CD4-positive, alpha-beta T cell treated with Interleukin-1 beta for 1 hour (primary cell): ENCODE measurements around the gene PTGER4.

Experiments used
- DNase-seq, 2 donors: peaks; one replicate each; pipeline ENCODE4 v3.0.0-alpha.2; 2020 to 2022

PTGER4 gene

DNA sequence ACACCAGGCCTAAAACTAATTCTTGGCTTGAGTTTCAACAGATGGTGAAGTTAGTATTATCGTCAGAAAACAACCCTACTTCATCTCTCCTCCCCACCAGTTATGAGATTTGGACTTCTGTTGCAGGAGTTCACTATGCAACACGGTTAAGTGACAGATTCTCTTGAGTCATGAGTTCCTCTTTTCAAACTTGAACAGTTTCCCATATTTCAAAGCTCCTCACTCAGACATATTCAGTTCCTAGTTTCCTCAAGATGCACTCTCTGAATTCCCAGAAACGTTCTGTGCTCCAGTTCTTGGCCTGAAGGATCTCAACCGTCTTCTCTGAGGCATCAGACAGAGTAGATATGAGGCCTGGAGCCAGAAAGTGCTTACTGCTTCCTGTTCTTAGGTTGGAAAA, 7.3 kb upstream of the PTGER4 start:
- no peak for DNase-seq

DNA sequence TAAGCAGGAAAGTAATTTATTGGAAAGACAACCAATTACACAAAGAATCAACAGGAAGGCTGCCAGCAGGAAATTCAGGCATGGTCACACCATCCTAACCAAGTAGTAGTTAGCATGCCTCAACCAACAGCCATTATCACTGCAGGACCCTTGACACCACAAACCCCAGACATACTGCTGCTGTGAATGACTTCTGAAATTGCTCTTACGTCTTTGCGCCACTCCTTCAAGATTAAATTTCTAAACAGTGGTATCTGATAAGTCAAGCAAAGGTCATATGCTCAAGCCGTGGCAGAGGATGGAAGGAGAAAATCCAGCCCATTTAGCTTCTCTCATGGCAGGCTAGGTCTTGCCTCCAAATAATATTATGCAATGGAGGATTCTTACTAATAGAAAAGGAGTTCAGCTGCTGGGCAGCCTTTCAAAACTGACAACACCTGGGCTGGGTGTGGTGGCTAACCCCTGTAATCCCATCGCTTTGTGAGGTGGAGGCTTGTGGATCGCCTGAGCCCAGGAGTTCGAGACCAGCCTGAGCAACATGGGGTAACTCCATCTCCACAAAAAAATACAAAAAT, 5.0 kb upstream of the PTGER4 start:
- no peak for DNase-seq

DNA sequence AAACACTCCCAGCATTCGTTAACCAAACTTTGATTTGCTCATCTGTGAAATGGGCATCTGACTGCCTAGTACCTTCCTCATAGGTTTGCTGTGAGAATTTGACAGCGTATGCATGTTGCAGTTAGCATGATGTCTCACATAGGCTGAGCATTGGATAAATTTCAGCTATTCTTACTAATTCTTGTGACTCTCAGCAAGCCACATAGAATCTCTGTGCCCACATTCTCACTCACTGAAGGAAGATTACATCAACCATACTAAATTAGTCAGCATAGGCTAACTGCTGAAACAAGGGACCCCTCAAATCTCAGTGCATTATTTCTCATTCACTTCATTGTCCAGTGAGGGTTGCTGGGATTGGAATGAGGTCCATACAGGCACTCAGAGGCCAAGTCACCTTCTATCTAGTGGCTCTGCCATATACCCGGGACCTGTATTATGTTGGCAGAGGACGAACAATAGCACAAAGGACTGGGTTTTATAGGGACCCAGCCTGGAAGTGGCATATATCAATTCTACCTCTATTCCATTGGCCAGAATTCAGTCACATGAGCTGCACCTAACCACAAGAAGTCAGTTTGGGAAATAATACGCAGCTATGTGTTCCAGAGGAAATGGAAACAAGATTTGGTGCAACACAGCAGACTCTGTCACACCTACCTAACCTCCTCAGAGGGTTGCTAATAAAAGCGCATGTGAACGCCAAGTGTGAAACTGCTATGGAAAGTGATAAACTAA, 4.2 kb upstream of the PTGER4 start:
- peak in 1 of 2 donors; percentile 59 for DNase-seq

DNA sequence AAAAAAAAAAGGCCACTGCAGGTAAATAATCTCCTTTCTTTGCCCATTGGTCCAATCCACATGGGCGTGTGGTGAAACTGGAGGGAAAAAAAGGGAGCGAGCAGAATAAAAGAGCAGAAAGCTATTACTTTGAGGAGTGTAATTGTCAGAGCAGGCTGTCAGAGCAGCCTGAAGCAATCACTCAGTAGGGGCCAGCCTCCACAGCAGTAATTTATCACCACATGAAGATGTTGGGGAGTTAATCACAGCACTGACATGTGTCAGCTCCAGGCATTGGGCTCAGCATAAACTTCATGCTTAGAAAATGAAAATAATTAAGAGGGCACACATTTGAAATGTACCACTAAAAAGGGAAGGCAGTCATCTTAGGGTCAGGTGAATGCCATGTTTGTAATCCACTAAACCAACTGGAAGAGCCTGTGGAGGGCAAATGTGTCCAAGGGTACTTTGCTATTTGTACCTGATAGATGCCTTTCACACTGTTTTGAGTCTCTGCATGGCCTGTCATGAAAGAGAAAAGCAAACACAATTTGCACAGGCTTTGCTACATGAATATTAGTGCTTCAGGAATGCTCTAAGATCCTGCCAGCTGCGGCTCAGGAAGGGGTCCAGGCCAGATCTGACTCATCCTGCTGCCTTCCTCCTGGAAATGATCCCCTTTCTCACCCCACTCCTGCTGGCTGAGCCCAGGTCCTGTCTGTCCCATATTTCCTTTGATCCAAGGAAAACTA, 2.9 kb upstream of the PTGER4 start:
- DNase-seq = no peak

DNA sequence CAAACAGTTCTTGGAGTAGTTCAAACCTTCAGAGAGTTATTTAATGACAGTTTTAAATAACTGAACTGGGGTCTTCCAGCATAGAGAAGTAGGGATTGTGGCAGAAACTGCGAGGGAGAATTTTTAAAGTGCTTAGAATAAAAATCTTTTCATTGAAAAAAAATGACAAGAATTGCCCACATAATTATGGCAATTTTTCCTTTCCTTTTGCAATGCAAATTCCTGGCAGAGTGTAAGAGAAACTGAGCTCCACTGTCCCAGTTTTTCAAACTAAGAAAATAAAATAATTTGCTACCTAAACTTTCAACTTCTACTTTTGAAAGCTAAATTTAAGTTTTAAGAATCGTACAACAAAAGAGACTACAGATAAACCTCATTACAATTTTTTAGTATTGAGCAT, 2.3 kb upstream of the PTGER4 start:
- DNase-seq = no peak

DNA sequence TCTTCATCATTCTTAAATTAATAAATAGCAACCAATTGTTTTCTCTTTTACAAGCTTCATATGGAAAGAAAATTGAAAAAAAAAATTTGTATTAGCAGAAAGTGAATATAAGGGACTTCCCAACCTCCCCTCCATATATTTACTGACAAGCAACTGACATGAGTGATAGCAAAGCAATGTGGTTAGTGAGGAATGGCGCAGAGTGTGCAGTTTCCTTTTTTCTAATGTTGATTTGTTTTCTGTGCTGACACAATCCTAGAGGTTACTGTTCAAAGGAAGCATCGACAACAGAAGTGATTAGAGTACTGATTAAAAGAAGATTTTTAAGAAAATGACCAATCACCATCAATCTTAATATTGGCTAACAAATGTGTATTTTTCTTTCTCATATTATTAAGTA, 1.7 kb upstream of the PTGER4 start:
- peak in 1 of 2 donors; percentile 55 for DNase-seq

DNA sequence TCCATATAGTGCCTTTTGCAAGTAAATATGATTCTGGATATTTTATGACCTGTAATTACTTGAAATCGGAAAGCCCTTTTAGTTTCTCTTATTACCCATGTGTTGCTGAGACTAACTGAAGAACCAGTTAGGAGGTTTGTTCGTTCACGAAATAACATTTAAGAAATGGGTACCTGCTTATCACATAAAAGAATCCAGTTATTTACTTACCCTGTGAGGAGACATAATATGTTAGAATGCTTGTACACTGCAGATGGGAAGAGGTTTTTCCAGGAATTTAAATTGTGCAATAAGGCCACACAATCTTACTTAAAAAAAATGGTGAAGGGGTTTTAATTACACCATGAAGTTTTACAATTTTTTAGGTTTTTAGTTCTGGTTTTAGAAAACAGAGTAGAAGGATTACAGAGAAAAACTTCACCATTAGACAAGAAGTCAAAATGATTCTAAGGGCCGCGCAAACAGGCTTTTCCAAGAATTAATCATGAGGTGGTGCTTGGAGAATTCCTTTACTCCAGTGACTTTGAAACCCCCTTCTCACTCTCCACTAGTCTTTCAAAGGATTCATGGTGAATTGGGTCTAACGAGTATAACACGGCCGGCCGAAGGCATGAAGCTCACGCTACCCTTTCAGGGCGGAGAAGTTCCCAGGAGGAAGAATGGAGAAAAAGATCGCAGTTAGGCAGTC, 1.1 kb upstream of the PTGER4 start:
- no peak for DNase-seq

DNA sequence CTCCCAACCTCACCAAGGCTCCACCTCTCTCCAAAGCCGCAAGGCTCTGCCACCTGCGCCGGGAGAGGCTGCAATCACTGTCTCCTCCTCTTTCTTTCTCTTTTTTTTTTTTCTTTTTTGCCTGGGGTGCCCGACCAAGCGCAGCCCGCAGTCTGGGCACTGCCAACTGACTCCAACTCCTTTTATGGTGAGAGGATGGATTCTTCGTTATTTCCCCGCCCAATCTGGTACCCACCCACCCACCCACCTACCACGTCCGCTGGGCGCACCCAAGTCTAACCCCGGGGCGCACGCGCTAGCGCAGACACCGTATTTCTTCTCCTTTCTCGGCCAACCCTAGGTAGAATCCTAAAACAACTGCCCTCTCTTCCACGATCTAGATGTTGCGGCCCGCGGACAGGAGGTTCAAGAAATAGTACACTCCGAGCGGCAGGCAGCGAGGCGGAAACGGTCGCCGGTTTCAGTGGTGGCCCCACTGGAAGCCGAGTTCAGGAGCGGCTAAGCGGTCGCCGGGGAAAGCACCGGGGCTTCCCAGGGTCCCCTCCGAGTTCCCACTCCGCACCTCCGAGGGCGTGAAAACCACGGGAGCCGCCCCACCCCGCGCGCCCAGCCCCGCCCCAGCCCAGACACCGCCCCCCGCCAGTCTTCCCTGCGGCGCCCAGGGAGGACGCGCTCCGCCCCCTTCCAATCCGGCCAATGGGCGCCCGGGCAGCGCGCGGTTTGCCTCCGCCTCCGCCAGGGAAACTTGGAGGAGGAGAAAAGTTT, 385 bp upstream of the PTGER4 start:
- DNase-seq = peak; percentile 92 to 93

DNA sequence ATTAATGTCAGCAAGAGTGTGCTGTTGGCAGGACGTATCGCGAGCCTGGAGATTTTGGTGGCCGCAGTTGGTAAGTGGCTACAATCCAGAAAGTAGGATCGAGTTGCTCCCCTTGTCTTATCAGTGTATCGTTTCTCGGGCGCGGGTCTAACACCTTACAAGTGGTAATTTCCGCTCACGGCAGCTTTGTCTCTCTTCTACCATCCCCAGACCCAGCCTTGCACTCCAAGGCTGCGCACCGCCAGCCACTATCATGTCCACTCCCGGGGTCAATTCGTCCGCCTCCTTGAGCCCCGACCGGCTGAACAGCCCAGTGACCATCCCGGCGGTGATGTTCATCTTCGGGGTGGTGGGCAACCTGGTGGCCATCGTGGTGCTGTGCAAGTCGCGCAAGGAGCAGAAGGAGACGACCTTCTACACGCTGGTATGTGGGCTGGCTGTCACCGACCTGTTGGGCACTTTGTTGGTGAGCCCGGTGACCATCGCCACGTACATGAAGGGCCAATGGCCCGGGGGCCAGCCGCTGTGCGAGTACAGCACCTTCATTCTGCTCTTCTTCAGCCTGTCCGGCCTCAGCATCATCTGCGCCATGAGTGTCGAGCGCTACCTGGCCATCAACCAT, 1.1 kb downstream of the PTGER4 start:
- DNase-seq = peak; percentile 55 to 60

DNA sequence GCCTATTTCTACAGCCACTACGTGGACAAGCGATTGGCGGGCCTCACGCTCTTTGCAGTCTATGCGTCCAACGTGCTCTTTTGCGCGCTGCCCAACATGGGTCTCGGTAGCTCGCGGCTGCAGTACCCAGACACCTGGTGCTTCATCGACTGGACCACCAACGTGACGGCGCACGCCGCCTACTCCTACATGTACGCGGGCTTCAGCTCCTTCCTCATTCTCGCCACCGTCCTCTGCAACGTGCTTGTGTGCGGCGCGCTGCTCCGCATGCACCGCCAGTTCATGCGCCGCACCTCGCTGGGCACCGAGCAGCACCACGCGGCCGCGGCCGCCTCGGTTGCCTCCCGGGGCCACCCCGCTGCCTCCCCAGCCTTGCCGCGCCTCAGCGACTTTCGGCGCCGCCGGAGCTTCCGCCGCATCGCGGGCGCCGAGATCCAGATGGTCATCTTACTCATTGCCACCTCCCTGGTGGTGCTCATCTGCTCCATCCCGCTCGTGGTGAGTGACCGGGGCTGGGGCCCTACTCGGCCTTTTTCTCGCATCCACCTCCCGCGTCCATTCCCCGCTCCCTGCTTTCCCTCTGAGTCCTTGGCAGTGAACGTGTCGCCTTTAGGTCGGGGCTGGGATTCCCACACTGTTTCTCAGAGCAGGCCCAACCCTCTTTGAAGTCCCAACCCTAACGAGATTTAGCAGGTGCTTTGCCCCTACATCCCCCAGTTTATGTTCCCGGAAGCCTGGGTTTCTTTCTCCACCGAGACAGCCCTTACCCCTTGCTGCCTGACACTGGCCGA, 1.8 kb downstream of the PTGER4 start:
- DNase-seq = peak; percentile 41 to 58

DNA sequence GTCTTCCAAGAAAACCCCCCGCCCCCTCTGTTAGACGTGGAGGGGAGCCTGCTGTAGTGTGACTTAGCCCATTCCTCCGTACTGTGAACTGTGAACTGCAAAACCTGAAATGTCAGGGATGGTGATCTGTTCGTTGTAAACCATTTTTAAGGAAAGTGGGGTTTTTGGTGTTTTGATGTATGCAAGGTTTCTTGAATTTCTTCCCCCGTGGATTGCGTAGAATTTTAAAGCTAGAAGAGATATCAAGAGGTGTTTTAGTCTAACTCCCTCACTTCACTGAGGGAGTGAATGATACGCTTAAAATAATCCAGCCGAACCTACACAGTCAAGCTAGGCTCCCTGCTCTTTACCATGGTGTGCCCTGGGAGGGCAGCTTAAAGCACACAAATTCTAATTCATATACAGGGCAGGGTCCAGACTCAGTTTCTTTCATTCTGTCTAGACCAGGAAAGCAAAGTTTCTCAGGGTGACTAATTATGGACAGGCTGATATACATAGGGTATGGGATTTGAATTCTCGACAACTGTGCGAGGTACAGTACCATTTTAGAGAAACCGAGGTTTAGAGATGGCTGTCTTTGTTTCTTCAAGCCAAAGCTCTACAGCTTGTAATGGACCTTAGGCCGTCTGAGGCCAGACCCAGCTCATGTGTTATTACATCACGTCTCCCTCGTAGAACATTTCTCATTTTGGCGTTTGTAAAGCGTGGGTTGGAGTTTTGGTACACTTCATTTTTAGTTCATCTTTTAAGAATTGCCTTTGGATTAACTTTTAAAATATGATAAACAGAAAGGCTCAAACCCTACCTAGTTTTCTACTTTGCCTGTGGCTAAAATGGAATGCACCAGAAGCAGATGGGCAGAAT, 2.7 kb downstream of the PTGER4 start:
- no peak for DNase-seq

DNA sequence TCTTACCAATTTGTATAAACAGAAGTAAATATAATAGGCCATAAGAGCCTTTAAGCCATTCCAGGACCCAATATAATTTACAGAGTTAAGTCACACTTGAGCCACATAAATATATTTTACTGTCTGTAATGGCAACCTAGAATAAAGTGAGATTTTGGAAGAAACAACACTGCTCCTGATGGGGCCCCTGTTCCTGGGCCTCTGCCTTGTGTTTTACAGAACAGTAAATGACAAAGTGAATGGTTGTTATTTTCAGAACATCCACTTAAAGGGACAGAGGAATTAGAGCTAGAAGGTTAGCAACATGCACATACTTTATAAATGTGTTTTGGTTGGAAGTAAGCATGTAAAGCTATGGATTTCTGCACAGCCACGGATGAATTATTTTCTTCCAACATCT, 3.6 kb downstream of the PTGER4 start:
- DNase-seq = no peak

DNA sequence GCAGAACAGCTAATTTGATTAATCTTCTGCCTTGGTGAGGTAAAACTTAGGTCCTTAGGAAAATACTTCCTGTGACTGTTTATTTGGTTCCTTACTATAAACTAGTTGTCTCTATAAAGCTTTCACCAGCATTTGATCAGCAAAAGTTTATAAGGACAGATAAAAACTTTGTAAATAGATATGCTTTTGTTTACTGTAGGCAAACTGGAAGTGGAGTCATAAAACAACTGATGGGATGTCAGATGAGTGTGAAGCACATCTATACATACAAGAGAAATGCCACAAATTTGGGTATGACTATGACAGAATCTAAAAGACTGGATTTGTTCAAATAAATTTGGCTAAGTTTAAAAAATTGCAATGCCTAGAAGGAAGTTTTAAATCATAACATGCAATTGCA, 5.5 kb downstream of the PTGER4 start:
- no peak for DNase-seq

DNA sequence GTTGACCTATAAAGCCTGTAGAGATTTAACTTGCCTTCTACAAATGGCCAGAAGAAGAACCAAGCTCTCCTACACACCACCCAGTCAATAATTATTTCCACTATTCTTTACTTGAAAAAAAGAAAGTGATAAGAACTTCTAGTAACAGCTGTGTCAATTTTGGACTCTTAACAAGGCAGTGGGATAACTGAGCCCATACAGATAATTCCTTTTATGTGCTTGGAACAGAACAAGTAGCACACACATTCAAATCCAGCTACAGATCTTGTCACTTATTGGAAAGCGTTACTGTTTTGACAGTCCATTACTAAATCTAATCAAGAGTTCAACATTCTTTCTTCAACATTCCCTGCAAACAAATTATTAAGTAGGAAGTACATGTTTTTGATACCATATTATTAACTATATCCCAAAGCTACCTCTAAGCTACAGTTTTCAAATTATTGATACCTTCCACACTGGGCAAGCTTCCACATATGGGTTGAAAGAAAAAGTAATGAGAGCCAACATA, 6.3 kb downstream of the PTGER4 start:
- DNase-seq = no peak

DNA sequence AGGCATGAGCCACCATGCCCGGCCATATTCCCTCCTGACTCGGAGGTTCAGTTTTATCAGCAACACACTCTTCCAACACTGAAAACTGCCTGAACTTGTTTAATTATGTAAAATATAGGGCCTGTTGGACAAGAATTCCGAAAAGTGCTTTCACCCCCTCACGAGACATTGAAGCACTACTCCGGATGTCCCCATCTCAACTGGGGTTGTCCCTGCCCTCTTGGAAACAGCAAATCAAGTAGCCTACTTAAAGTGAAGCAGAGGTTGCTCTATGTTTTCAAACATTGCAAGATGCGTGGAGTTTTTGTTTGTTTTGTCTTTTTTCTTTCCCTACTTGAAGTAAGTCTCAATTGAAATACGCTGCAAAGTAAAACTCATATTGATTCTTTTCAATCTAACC, 7.6 kb downstream of the PTGER4 start:
- peak in 1 of 2 donors; percentile 55 for DNase-seq

DNA sequence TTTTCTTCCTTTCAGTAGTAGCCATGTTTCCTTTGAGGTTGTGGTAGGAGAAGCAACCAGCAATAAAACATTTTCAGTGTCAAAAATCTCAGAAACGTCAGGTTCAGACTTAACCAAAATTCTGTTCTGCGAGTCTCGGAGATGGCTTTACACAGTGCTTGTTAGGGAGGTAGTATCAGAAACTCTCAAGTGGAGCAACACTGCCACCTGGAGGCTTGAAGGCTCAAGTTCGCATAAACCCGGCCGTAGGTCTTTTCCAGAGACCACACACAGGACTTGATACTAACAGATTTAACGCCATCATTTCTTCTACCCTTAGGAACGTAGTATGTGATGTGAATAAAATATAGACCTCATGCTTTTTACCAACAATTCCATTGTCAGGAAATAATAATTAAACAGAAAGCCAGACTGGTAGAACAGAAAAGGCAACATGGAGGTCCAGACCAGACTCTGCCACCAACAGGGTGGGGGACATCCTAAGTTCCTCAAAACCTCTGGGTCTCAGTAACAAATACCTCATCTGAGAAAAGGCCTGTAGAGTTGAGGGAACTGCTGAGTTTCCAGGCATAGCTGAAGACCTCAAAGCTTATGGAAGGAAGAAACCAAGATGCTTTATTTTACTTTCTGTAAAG, 8.5 kb downstream of the PTGER4 start:
- peak; percentile 86 to 89 for DNase-seq

DNA sequence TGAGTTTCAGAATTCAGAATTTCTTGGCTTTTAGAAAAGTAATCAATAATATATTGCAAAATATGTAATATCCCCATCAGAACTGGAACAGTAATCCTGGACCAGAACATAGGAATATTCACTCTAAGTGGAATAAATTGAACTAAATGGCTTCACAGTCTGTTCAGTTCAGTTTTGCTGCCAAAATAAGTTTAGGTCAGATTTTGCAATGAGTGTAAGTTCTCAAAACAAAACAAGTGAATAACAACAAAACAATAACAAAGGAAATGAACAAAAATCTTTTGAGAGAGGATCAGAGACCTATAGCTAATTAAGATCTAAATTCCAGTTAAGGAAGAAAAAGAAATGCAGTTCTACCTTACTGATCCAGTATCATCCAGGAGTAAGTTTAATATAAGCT, 9.3 kb downstream of the PTGER4 start:
- DNase-seq = no peak

DNA sequence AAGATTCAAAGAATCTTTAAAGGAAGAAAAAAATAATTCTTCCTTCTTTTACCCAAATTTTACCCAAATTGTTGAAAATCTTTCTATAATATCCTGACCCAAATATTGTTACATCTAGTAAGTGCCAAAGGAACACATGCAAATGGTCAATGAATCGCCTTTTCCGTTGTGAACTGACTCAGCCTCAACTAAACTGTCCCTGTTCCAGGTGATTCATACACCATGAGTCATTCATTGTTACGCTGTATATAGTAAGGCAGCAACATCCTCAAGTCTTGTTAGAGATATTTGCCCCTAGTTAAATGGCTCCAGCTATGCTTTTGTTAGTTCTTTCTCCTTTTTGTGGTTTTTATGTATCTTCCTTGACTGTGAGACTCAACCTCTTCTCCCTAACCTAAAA, 9.7 kb downstream of the PTGER4 start:
- DNase-seq = peak in 1 of 2 donors; percentile 30

DNA sequence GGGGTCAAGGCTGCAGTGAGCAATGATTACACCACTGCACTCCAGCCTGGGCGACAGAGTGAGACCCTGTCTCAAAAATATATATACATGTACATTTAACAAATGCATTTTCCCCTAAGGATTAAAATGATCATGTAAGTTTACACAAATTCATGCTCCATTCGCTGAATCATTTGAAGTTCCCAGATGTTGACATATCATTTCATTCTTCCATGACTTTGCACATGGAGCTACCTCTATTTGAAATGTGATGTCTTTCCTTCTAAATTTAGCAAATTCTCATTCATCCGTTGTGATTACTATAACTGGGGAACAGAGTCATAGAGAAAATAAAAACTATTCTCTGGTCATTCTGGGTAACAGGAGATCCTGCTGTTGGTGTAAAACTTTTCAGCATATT, 10.6 kb downstream of the PTGER4 start:
- DNase-seq = no peak

DNA sequence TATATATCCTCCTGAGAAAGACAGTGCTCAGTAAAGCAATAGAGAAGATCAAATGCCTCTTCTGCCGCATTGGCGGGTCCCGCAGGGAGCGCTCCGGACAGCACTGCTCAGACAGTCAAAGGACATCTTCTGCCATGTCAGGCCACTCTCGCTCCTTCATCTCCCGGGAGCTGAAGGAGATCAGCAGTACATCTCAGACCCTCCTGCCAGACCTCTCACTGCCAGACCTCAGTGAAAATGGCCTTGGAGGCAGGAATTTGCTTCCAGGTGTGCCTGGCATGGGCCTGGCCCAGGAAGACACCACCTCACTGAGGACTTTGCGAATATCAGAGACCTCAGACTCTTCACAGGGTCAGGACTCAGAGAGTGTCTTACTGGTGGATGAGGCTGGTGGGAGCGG, 12.2 kb downstream of the PTGER4 start:
- no peak for DNase-seq
